KMS-11 (cell line): ENCODE measurements around the gene GYS1.

ENCODE experiments used
- H2AFZ ChIP-seq: fragments of 200-600 bp; sonication (generic); 2 replicates; pipeline ENCODE4 v1.6.1; 2016; ENCODE audit warnings: antibody characterized with exemption, mixed run types, low read depth
- H3K27ac ChIP-seq: fragments of 200-600 bp; sonication (generic); 2 replicates; pipeline ENCODE4 v1.6.1; 2016; ENCODE audit warnings: mild to moderate bottlenecking, mixed run types
- H3K27me3 ChIP-seq: fragments of 200-600 bp; sonication (generic); 2 replicates; pipeline ENCODE4 v1.6.1; 2017; ENCODE audit warnings: mild to moderate bottlenecking, low read depth, mixed run types, moderate library complexity; ENCODE audit not compliant: insufficient read depth
- H3K36me3 ChIP-seq: fragments of 200-600 bp; sonication (generic); 2 replicates; pipeline ENCODE4 v1.6.1; 2017; ENCODE audit warnings: mild to moderate bottlenecking, mixed run types; ENCODE audit not compliant: insufficient read depth
- H3K4me1 ChIP-seq: fragments of 200-600 bp; sonication (generic); 2 replicates; pipeline ENCODE4 v1.6.1; 2016; ENCODE audit warnings: mild to moderate bottlenecking, low read depth, mixed run types; ENCODE audit not compliant: poor library complexity, severe bottlenecking
- H3K4me2 ChIP-seq: fragments of 200-600 bp; sonication (generic); 2 replicates; pipeline ENCODE4 v1.7.0; 2016; ENCODE audit warnings: mild to moderate bottlenecking, mixed run types
- H3K4me3 ChIP-seq: fragments of 200-600 bp; sonication (generic); IDR thresholded peaks from 2 replicates; pipeline ENCODE4 v1.6.1; 2017; ENCODE audit warnings: low read depth, low read length, mixed read lengths; ENCODE audit not compliant: insufficient read depth
- H3K79me2 ChIP-seq: fragments of 200-600 bp; sonication (generic); 2 replicates; pipeline ENCODE4 v1.6.1; 2016; ENCODE audit warnings: low read depth, mixed run types; ENCODE audit not compliant: insufficient read depth
- H3K9ac ChIP-seq: fragments of 200-600 bp; sonication (generic); 2 replicates; pipeline ENCODE4 v1.6.1; 2016; ENCODE audit warnings: mild to moderate bottlenecking, mixed run types
- H4K20me1 ChIP-seq: fragments of 200-600 bp; sonication (generic); 2 replicates; pipeline ENCODE4 v1.6.1; 2016; ENCODE audit warnings: mild to moderate bottlenecking, mixed run types; ENCODE audit not compliant: insufficient read depth
- CTCF ChIP-seq: fragments of 200-600 bp; sonication (generic); conservative IDR thresholded peaks from 2 replicates; pipeline ENCODE4 v1.6.1; 2017; ENCODE audit warnings: low read depth, mild to moderate bottlenecking, antibody characterized with exemption, low read length, moderate library complexity, mixed read lengths

GYS1 gene

GRCh38 chr19:48982280-48982679, 10.8 kb downstream of the GYS1 start:
- H2AFZ ChIP-seq: no peak overlapping the region
- no peak overlapping the region for H3K4me2 ChIP-seq
- H3K4me1 ChIP-seq: peaks cover 29% of the 10 kb centered on the region
- H4K20me1 ChIP-seq: no peaks in the 10 kb centered on the region
- H3K36me3 ChIP-seq: no peaks in the 10 kb centered on the region
- no peak overlapping the region for H3K27ac ChIP-seq
- TF ChIP-seq CTCF: no peak
- H3K9ac ChIP-seq: no peak overlapping the region
- H3K27me3 ChIP-seq: no peaks in the 10 kb centered on the region
- H3K4me3 ChIP-seq: no peak overlapping the region
- no peaks in the 10 kb centered on the region for H3K79me2 ChIP-seq

- Histone ChIP-seq H2AFZ (no peak overlapping the region), H3K4me1 (peaks cover 35% of the 10 kb centered on the region), H3K27me3 (no peaks in the 10 kb centered on the region), H3K79me2 (no peaks in the 10 kb centered on the region), H3K9ac (no peak overlapping the region), H3K36me3 (no peaks in the 10 kb centered on the region), H4K20me1 (no peaks in the 10 kb centered on the region), H3K4me3 (no peak overlapping the region), H3K4me2 (no peak overlapping the region), H3K27ac (peak overlapping the region; percentile 23; the same call in 1 of the 2 replicates)
- TF ChIP-seq CTCF: no peak
Measured at GRCh38 chr19:48977061-48977460, 16.0 kb downstream of the GYS1 start.

- H4K20me1 ChIP-seq: no peaks in the 10 kb centered on the region
- H2AFZ ChIP-seq: no peak overlapping the region
- no peak overlapping the region for H3K27ac ChIP-seq
- no peaks in the 10 kb centered on the region for H3K27me3 ChIP-seq
- peaks cover 35% of the 10 kb centered on the region for H3K4me1 ChIP-seq
- TF ChIP-seq CTCF: peak; percentile 65
- no peak overlapping the region for H3K4me2 ChIP-seq
- no peak overlapping the region for H3K4me3 ChIP-seq
- H3K36me3 ChIP-seq: no peaks in the 10 kb centered on the region
- H3K9ac ChIP-seq: no peak overlapping the region
- no peaks in the 10 kb centered on the region for H3K79me2 ChIP-seq
Measured at GRCh38 chr19:48975947-48976847, 16.9 kb downstream of the GYS1 start.

GRCh38 chr19:48970923-48971395, 22.1 kb downstream of the GYS1 start:
- no peak overlapping the region for H3K27ac ChIP-seq
- no peak overlapping the region for H3K9ac ChIP-seq
- no peak overlapping the region for H2AFZ ChIP-seq
- H3K4me2 ChIP-seq: no peak overlapping the region
- peak; percentile 90 for TF ChIP-seq CTCF
- no peak overlapping the region for H3K4me3 ChIP-seq
- H3K27me3 ChIP-seq: no peaks in the 10 kb centered on the region
- no peaks in the 10 kb centered on the region for H4K20me1 ChIP-seq
- peaks cover 15% of the 10 kb centered on the region for H3K4me1 ChIP-seq
- H3K79me2 ChIP-seq: peaks cover 10% of the 10 kb centered on the region
- no peaks in the 10 kb centered on the region for H3K36me3 ChIP-seq
